Activated naive CD4-positive, alpha-beta T cell treated with anti-CD3 and anti-CD28 coated beads, Interleukin-2, amount 10 ng/mL, durations not matched to agents 7 days and 5 days (primary cell): Measurements from ENCODE around the gene SOX15.
A peak's percentile ranks its signal among the peaks of the same experiment; 100 is the strongest.

Experiments used
- CTCF ChIA-PET: fragments of 350-600 bp; sonication (Branson Sonifier 250); formaldehyde crosslinking; loops from one replicate; lab custom pipeline; 2021; ENCODE audit warnings: antibody characterized with exemption; lab: Charles Lee
- DNase-seq: peaks from one replicate; pipeline ENCODE4 v3.0.0-alpha.2; 2020
- H3K27ac Mint-ChIP-seq: one replicate; pipeline ENCODE4 v1.8.0; 2021; ENCODE audit warnings: mild to moderate bottlenecking, moderate library complexity, mixed read lengths
- H3K27me3 Mint-ChIP-seq: one replicate; pipeline ENCODE4 v1.8.0; 2021; ENCODE audit warnings: mild to moderate bottlenecking, mixed read lengths
- H3K36me3 Mint-ChIP-seq: one replicate; pipeline ENCODE4 v1.8.0; 2021; ENCODE audit warnings: mixed read lengths
- H3K4me1 Mint-ChIP-seq: one replicate; pipeline ENCODE4 v1.8.0; 2021; ENCODE audit warnings: mixed read lengths
- H3K4me3 Mint-ChIP-seq: one replicate; pipeline ENCODE4 v1.8.0; 2021; ENCODE audit warnings: mild to moderate bottlenecking, moderate library complexity, mixed read lengths
- H3K9me3 Mint-ChIP-seq: one replicate; pipeline ENCODE4 v1.8.0; 2021; ENCODE audit warnings: mixed read lengths

SOX15 gene

GRCh38 chr17:7577327-7578199 lies 12.3 kb downstream of the SOX15 start:
- H3K4me1 Mint-ChIP-seq, result peaks cover 90% of the 10 kb centered on the region
- peak overlapping the region; percentile 87 for H3K27ac Mint-ChIP-seq
- no peak overlapping the region for H3K4me3 Mint-ChIP-seq
- H3K36me3 Mint-ChIP-seq, result peaks cover 81% of the 10 kb centered on the region
- H3K27me3 Mint-ChIP-seq, result peaks cover 8% of the 10 kb centered on the region
- no peak for DNase-seq
- CTCF ChIA-PET, result interaction anchor here (1.9 kb wide), 1 partner anchor 110 kb away, joined by 6 read pairs; the partner anchor contains the start of genes TP53 and WRAP53
- H3K9me3 Mint-ChIP-seq, result no peaks in the 10 kb centered on the region

- H3K36me3 Mint-ChIP-seq, result peaks cover 83% of the 10 kb centered on the region
- H3K9me3 Mint-ChIP-seq, result no peaks in the 10 kb centered on the region
- H3K4me3 Mint-ChIP-seq, result no peak overlapping the region
- H3K4me1 Mint-ChIP-seq, result peaks cover 88% of the 10 kb centered on the region
- no peak for DNase-seq
- CTCF ChIA-PET, result interaction anchor here (1.9 kb wide), 1 partner anchor 111 kb away, joined by 6 read pairs; the partner anchor contains the start of genes TP53 and WRAP53
- peaks cover 9% of the 10 kb centered on the region for H3K27me3 Mint-ChIP-seq
- H3K27ac Mint-ChIP-seq, result peak overlapping the region; percentile 49
Measured at GRCh38 chr17:7576432-7576937, 13.4 kb downstream of the SOX15 start.

GRCh38 chr17:7575959-7576358 lies 13.9 kb downstream of the SOX15 start:
- peaks cover 84% of the 10 kb centered on the region for H3K36me3 Mint-ChIP-seq
- H3K4me1 Mint-ChIP-seq, result peaks cover 88% of the 10 kb centered on the region
- peak overlapping the region; percentile 94 for H3K4me3 Mint-ChIP-seq
- H3K27me3 Mint-ChIP-seq, result peaks cover 9% of the 10 kb centered on the region
- CTCF ChIA-PET, result interaction anchor here (1.9 kb wide), 2 partner anchors 15 to 111 kb away, joined by 6 to 9 read pairs; partner anchors contain the start of genes SENP3, TP53 and WRAP53
- peak overlapping the region; percentile 49 for H3K27ac Mint-ChIP-seq
- DNase-seq, result no peak
- H3K9me3 Mint-ChIP-seq, result no peaks in the 10 kb centered on the region

- H3K36me3 Mint-ChIP-seq, result peaks cover 85% of the 10 kb centered on the region
Measured at GRCh38 chr17:7575481-7575883, 14.4 kb downstream of the SOX15 start.

GRCh38 chr17:7574176-7574953 lies 15.5 kb downstream of the SOX15 start:
- Mint-ChIP-seq H3K36me3 (peaks cover 81% of the 10 kb centered on the region), H3K4me3 (peak overlapping the region; percentile 94), H3K4me1 (peaks cover 80% of the 10 kb centered on the region), H3K27me3 (peaks cover 9% of the 10 kb centered on the region), H3K27ac (peak overlapping the region; percentile 98), H3K9me3 (no peaks in the 10 kb centered on the region)
- DNase-seq, result no peak
- CTCF ChIA-PET, result interaction anchor here (0.8 to 1.9 kb wide), 3 partner anchors 13 to 15 kb away, joined by 4 to 9 read pairs (median 5); partner anchors contain the start of gene SENP3

More at GRCh38 chr17:7575481-7575883, 14.4 kb downstream of the SOX15 start:
- H3K27ac Mint-ChIP-seq, result peak overlapping the region; percentile 49
- no peak for DNase-seq
- H3K4me3 Mint-ChIP-seq, result peak overlapping the region; percentile 94
- no peaks in the 10 kb centered on the region for H3K9me3 Mint-ChIP-seq
- peaks cover 9% of the 10 kb centered on the region for H3K27me3 Mint-ChIP-seq
- CTCF ChIA-PET, result interaction anchor here (1.7 to 1.9 kb wide), 3 partner anchors 14 to 112 kb away, joined by 5 to 9 read pairs (median 6); partner anchors contain the start of genes SENP3, TP53 and WRAP53
- H3K4me1 Mint-ChIP-seq, result peaks cover 87% of the 10 kb centered on the region

GRCh38 chr17:7573324-7574080 lies 16.4 kb downstream of the SOX15 start:
- Mint-ChIP-seq H3K27ac (peak overlapping the region; percentile 98), H3K27me3 (peaks cover 9% of the 10 kb centered on the region), H3K4me1 (peaks cover 76% of the 10 kb centered on the region), H3K36me3 (peaks cover 79% of the 10 kb centered on the region), H3K9me3 (no peaks in the 10 kb centered on the region), H3K4me3 (peak overlapping the region; percentile 94)
- DNase-seq, result peak; percentile 95
- CTCF ChIA-PET, result interaction anchor here (1.7 to 1.9 kb wide), 2 partner anchors 13 to 16 kb away, joined by 5 to 9 read pairs; partner anchors contain the start of gene SENP3

GRCh38 chr17:7572588-7573323 lies 17.1 kb downstream of the SOX15 start:
- peaks cover 74% of the 10 kb centered on the region for H3K36me3 Mint-ChIP-seq
- H3K4me1 Mint-ChIP-seq, result peaks cover 69% of the 10 kb centered on the region
- CTCF ChIA-PET, result interaction anchor here (0.8 kb wide), 1 partner anchor 11 kb away, joined by 4 read pairs; the partner anchor contains the start of gene MPDU1
- DNase-seq, result no peak
- peaks cover 9% of the 10 kb centered on the region for H3K27me3 Mint-ChIP-seq
- peak overlapping the region; percentile 98 for H3K27ac Mint-ChIP-seq
- peak overlapping the region; percentile 94 for H3K4me3 Mint-ChIP-seq
- H3K9me3 Mint-ChIP-seq, result no peaks in the 10 kb centered on the region

- peak overlapping the region; percentile 94 for H3K4me3 Mint-ChIP-seq
- H3K4me1 Mint-ChIP-seq, result peaks cover 68% of the 10 kb centered on the region
- peak; percentile 99 for DNase-seq
- H3K36me3 Mint-ChIP-seq, result peaks cover 73% of the 10 kb centered on the region
- H3K27ac Mint-ChIP-seq, result peak overlapping the region; percentile 98
- H3K9me3 Mint-ChIP-seq, result no peaks in the 10 kb centered on the region
- peaks cover 9% of the 10 kb centered on the region for H3K27me3 Mint-ChIP-seq
- CTCF ChIA-PET, result interaction anchor here (0.8 to 2.5 kb wide), 2 partner anchors 11 to 115 kb away, joined by 4 to 6 read pairs; partner anchors contain the start of genes MPDU1 and TP53
Measured at GRCh38 chr17:7572338-7572587, 17.6 kb downstream of the SOX15 start.

- Mint-ChIP-seq H3K27ac (peak overlapping the region; percentile 12), H3K36me3 (peaks cover 61% of the 10 kb centered on the region), H3K4me3 (no peak overlapping the region), H3K9me3 (no peaks in the 10 kb centered on the region), H3K4me1 (peaks cover 49% of the 10 kb centered on the region), H3K27me3 (peaks cover 9% of the 10 kb centered on the region)
- DNase-seq, result no peak
- CTCF ChIA-PET, result interaction anchor here (1.3 to 2.5 kb wide), 3 partner anchors 10 to 215 kb away, joined by 3 to 6 read pairs (median 5); partner anchors contain the start of gene TP53
Measured at GRCh38 chr17:7570351-7570750, 19.5 kb downstream of the SOX15 start.

GRCh38 chr17:7569571-7569970 lies 20.3 kb downstream of the SOX15 start:
- no peak for DNase-seq
- H3K27me3 Mint-ChIP-seq, result peaks cover 9% of the 10 kb centered on the region
- H3K4me3 Mint-ChIP-seq, result no peak overlapping the region
- CTCF ChIA-PET, result interaction anchor here (1.4 to 1.6 kb wide), 2 partner anchors 9 to 214 kb away, joined by 3 to 4 read pairs; no protein-coding TSS in a partner anchor
- H3K36me3 Mint-ChIP-seq, result peaks cover 58% of the 10 kb centered on the region
- H3K27ac Mint-ChIP-seq, result no peak overlapping the region
- H3K4me1 Mint-ChIP-seq, result peaks cover 42% of the 10 kb centered on the region
- H3K9me3 Mint-ChIP-seq, result no peaks in the 10 kb centered on the region

GRCh38 chr17:7563115-7563869 lies 26.6 kb downstream of the SOX15 start:
- peaks cover 36% of the 10 kb centered on the region for H3K36me3 Mint-ChIP-seq
- DNase-seq, result no peak
- H3K4me1 Mint-ChIP-seq, result peaks cover 53% of the 10 kb centered on the region
- CTCF ChIA-PET, result interaction anchor here (0.9 kb wide), 1 partner anchor 48 kb away, joined by 3 read pairs; no protein-coding TSS in a partner anchor
- H3K27me3 Mint-ChIP-seq, result no peaks in the 10 kb centered on the region
- H3K9me3 Mint-ChIP-seq, result no peaks in the 10 kb centered on the region
- H3K4me3 Mint-ChIP-seq, result peak overlapping the region; percentile 86
- H3K27ac Mint-ChIP-seq, result peak overlapping the region; percentile 88

- no peak for DNase-seq
- Mint-ChIP-seq H3K27me3 (no peaks in the 10 kb centered on the region), H3K27ac (peak overlapping the region; percentile 88), H3K4me1 (peaks cover 60% of the 10 kb centered on the region), H3K9me3 (no peaks in the 10 kb centered on the region), H3K4me3 (peak overlapping the region; percentile 86), H3K36me3 (peaks cover 38% of the 10 kb centered on the region)
- CTCF ChIA-PET, result interaction anchor here (2.4 to 3.1 kb wide), 3 partner anchors 14 to 41 kb away, joined by 10 to 26 read pairs (median 15); partner anchors contain the start of gene TNFSF12
Measured at GRCh38 chr17:7562208-7562605, 27.7 kb downstream of the SOX15 start.
